K562 (cell line): ENCODE results near the gene POLD4. TPM values are rescaled to one million over a fixed set of nuclear protein-coding genes. Genes with fewer than 3 reads are reported as not detected.

Experiments used
- ATAC-seq: fragments of 200-7000 bp; cut with Tn5 transposase; 3 replicates; pipeline ENCODE4 v1.9.1; 2020; ENCODE audit warnings: moderate library complexity
- BruUV-seq: library from RNA; stranded (reverse); fragments of 400-500 nt; replicated peaks from 2 replicates; lab custom pipeline; 2021; lab: Mats Ljungman, UMichigan
- CTCF ChIA-PET: fragments of 300-600 bp; formaldehyde crosslinking; extraction: SDS; loops from one replicate; lab custom pipeline; 2021; ENCODE audit warnings: low intra/inter-chr PET ratio; lab: Yijun Ruan, JAX
- POLR2A ChIA-PET: fragments of 300-600, 350-650 bp; sonication (Branson Sonifier 250); formaldehyde crosslinking; extraction: SDS; loops from one replicate; lab custom pipeline; 2021; ENCODE audit warnings: antibody characterized with exemption, inconsistent platforms; lab: Yijun Ruan, JAX
- DNase-seq, 4 experiments: peaks; one replicate each; pipeline versions ENCODE4 v3.0.0 to v3.0.0-alpha.2; 2011 to 2018; ENCODE audit warnings: low spot score in 3 of 4, mixed read lengths in 3 of 4; ENCODE audit errors: extremely low read depth in 1 of 4
- FAIRE-seq: peaks from 2 replicates; lab custom pipeline; 2011; peaks lifted over from hg19 to GRCh38; lab: Jason Lieb, UNC
- H2AFZ ChIP-seq: 2 replicates; pipeline ENCODE4 v1.6.0; 2011; ENCODE audit warnings: low read depth, low read length, control low read depth, inconsistent platforms
- H3K27ac ChIP-seq: fragments of 200-600 bp; 3 replicates; pipeline ENCODE4 v1.8.0; 2011; ENCODE audit warnings: low read depth, mild to moderate bottlenecking, control low read depth, inconsistent platforms, low read length, moderate library complexity, mixed read lengths; ENCODE audit errors: extremely low read depth
- H3K27me3 ChIP-seq, 2 experiments: fragments of 300-600 bp in 1 of 2; 2 replicates in 1 of 2; 3 replicates in 1 of 2; pipeline versions ENCODE4 v1.6.0 to v1.8.0; 2011; ENCODE audit warnings: inconsistent platforms in 2 of 2, low read length in 2 of 2, mild to moderate bottlenecking in 1 of 2, mixed read lengths in 1 of 2, moderate library complexity in 1 of 2; ENCODE audit not compliant: control insufficient read depth in 2 of 2, insufficient read depth in 2 of 2
- H3K36me3 ChIP-seq: fragments of 300-600 bp; 3 replicates; pipeline ENCODE4 v1.8.0; 2011; ENCODE audit warnings: mild to moderate bottlenecking, low read length, inconsistent platforms; ENCODE audit not compliant: control insufficient read depth, insufficient read depth
- H3K4me1 ChIP-seq, 2 experiments: fragments of 200-600 bp in 1 of 2; replicated peaks in 1 of 2; 2 replicates in 1 of 2; 3 replicates in 1 of 2; pipeline versions ENCODE4 v1.5.1 to v1.8.0; 2011; ENCODE audit warnings: inconsistent platforms in 2 of 2, low read length in 2 of 2, mild to moderate bottlenecking in 1 of 2, mixed read lengths in 1 of 2, moderate library complexity in 1 of 2; ENCODE audit not compliant: control insufficient read depth in 2 of 2, insufficient read depth in 2 of 2
- H3K4me2 ChIP-seq: 2 replicates; pipeline ENCODE4 v1.6.1; 2011; ENCODE audit warnings: low read length, control low read depth, inconsistent platforms, mixed read lengths; ENCODE audit not compliant: insufficient read depth
- H3K4me3 ChIP-seq: fragments of 200-600 bp; sonication (generic), shearing (Covaris generic); 2 replicates; pipeline ENCODE4 v1.5.1; 2016; ENCODE audit warnings: control low read depth, inconsistent platforms
- H3K79me2 ChIP-seq: fragments of 200-600 bp; 3 replicates; pipeline ENCODE4 v1.8.0; 2011; ENCODE audit warnings: low read length, inconsistent platforms; ENCODE audit not compliant: control insufficient read depth, insufficient read depth
- H3K9ac ChIP-seq, 2 experiments: 2 replicates each; pipeline versions ENCODE4 v1.6.0 to v1.6.1; 2011; ENCODE audit warnings: low read depth in 2 of 2, low read length in 2 of 2, control low read depth in 1 of 2, inconsistent platforms in 1 of 2, mild to moderate bottlenecking in 1 of 2, mixed read lengths in 1 of 2; ENCODE audit not compliant: insufficient read depth in 1 of 2
- H3K9me1 ChIP-seq: one replicate; pipeline ENCODE4 v1.6.0; 2011; ENCODE audit warnings: inconsistent platforms, mild to moderate bottlenecking, low read length, moderate library complexity; ENCODE audit not compliant: control insufficient read depth, insufficient read depth
- H3K9me3 ChIP-seq: replicated peaks from 2 replicates; pipeline ENCODE4 v1.5.1; 2011; ENCODE audit warnings: low read depth, low read length, inconsistent platforms; ENCODE audit not compliant: control insufficient read depth, insufficient read depth
- H4K20me1 ChIP-seq: replicated peaks from 2 replicates; pipeline ENCODE4 v1.6.1; 2011; ENCODE audit warnings: low read length, inconsistent platforms, mixed read lengths; ENCODE audit not compliant: control insufficient read depth, insufficient read depth
- ATF7 ChIP-seq: fragments of 450-650 bp; IDR thresholded peaks from 2 replicates; pipeline ENCODE4 v1.7.1; 2014; ENCODE audit warnings: mild to moderate bottlenecking, moderate library complexity
- CGGBP1 ChIP-seq: fragments of 250-450 bp; sonication (Bioruptor Pico); IDR thresholded peaks from 2 replicates; pipeline ENCODE4 v1.9.0; 2021; ENCODE audit warnings: mild to moderate bottlenecking
- CHCHD3 ChIP-seq: fragments of 250-450 bp; sonication (Bioruptor Pico); IDR thresholded peaks from 2 replicates; pipeline ENCODE4 v2.1.2; 2022; ENCODE audit warnings: mild to moderate bottlenecking
- CXXC5 ChIP-seq: fragments of 250-450 bp; sonication (Bioruptor Pico); IDR thresholded peaks from 2 replicates; pipeline ENCODE4 v1.8.0; 2022; ENCODE audit warnings: inconsistent platforms, mild to moderate bottlenecking, moderate library complexity
- ELK3 ChIP-seq: fragments of 450-650 bp; formaldehyde crosslinking; IDR thresholded peaks from 2 replicates; pipeline ENCODE4 v1.4.0; 2020; ENCODE audit warnings: mild to moderate bottlenecking
- PBX2 ChIP-seq, 2 experiments: IDR thresholded peaks in 1 of 2; conservative IDR thresholded peaks in 1 of 2; 2 replicates each; pipeline ENCODE4 v1.6.1; 2016; ENCODE audit warnings: low read depth in 2 of 2, mild to moderate bottlenecking in 1 of 2, missing compliant biosample characterization in 1 of 2, missing genetic modification characterization in 1 of 2, moderate library complexity in 1 of 2
- PHF20 ChIP-seq: fragments of 450-650 bp; IDR thresholded peaks from 2 replicates; pipeline ENCODE4 v1.6.1; 2018; ENCODE audit not compliant: partially characterized antibody
- PPARD ChIP-seq: fragments of 250-450 bp; sonication (Bioruptor Pico); IDR thresholded peaks from 2 replicates; pipeline ENCODE4 v1.8.0; 2022; ENCODE audit warnings: inconsistent platforms, mild to moderate bottlenecking, moderate library complexity
- RBM39 ChIP-seq: fragments of 200-400 bp; formaldehyde crosslinking; optimal IDR thresholded peaks from 2 replicates; pipeline ENCODE3; 2018; ENCODE audit warnings: low read depth, low read length
- RHOXF2B ChIP-seq: fragments of 250-450 bp; sonication (Bioruptor Pico); conservative IDR thresholded peaks from 2 replicates; pipeline ENCODE4 v1.5.1; 2021
- SMAD1 ChIP-seq: fragments of 150-350 bp; IDR thresholded peaks from 2 replicates; pipeline ENCODE4 v1.6.1; 2014; ENCODE audit warnings: low read length, low read depth; ENCODE audit not compliant: partially characterized antibody
- SP2 ChIP-seq: IDR thresholded peaks from 2 replicates; pipeline ENCODE4 v1.6.1; 2011; ENCODE audit warnings: mild to moderate bottlenecking, low read depth, low read length, moderate library complexity; ENCODE audit not compliant: poor library complexity, severe bottlenecking; ENCODE audit errors: extremely low read depth
- SREBF1 ChIP-seq: fragments of 150-350 bp; IDR thresholded peaks from 2 replicates; pipeline ENCODE4 v1.6.1; 2014; ENCODE audit warnings: antibody characterized with exemption, low read depth, low read length, borderline replicate concordance
- ZBTB33 ChIP-seq: sonication (generic); formaldehyde crosslinking; IDR thresholded peaks from 2 replicates; pipeline ENCODE4 v1.8.1; 2023; ENCODE audit warnings: mild to moderate bottlenecking, missing genetic modification reagents
- ZFX ChIP-seq: sonication (generic); formaldehyde crosslinking; IDR thresholded peaks from 2 replicates; pipeline ENCODE4 v1.8.0; 2022; ENCODE audit warnings: mild to moderate bottlenecking, missing genetic modification reagents, moderate library complexity
- ZNF143 ChIP-seq: sonication (generic); formaldehyde crosslinking; IDR thresholded peaks from 2 replicates; pipeline ENCODE4 v1.9.0; 2022; ENCODE audit warnings: mild to moderate bottlenecking, missing genetic modification reagents
- WGBS: fragments of 100-300 bp; shearing (Covaris generic); methylation state at CpG from one replicate; pipeline ENCODE4 v1.1.6; 2016; ENCODE audit warnings: low coverage, mixed read lengths; ENCODE audit not compliant: insufficient coverage; ENCODE audit errors: missing lambda C conversion rate; 5-methylcytosine and 5-hydroxymethylcytosine counted together
- in situ Hi-C: fragments of 300-500 bp; cut with MboI; formaldehyde crosslinking; loops from 4 replicates; pipeline ENCODE4 v1.15.0; 2018; ENCODE audit warnings: inconsistent platforms, mixed read lengths
- intact Hi-C: fragments of 100-400 bp; cut with micrococcal nuclease; formaldehyde crosslinking; loops from 2 replicates; pipeline ENCODE4 v1.14.2; 2022
- polyA plus RNA-seq, 8 experiments: library from polyadenylated mRNA; depleted of rRNA in 4 of 8; stranded (reverse) in 5 of 8; unstranded in 3 of 8; fragments of >200 nt; fragmentation: Nextera tagmentation in 2 of 8; fragmentation: Illumina TruSeq in 1 of 8; extraction: Ambion mirVana in 2 of 8; extraction: Trizol in 1 of 8; gene quantifications; 2 replicates each; pipeline versions ENCODE4 v1.2.1 to v1.2.3, GENCODE V29; 2011 to 2014; ENCODE audit warnings: inconsistent platforms in 1 of 8, missing spikeins in 1 of 8
- total RNA-seq, 7 experiments: library from RNA; depleted of rRNA in 6 of 7; stranded (reverse); fragments of >200 nt in 6 of 7; fragmentation: Illumina TruSeq in 2 of 7; extraction: Trizol in 2 of 7; gene quantifications; 2 replicates each; pipeline versions ENCODE4 v1.2.1 to v1.2.3, GENCODE V29; 2011 to 2021; ENCODE audit warnings: low replicate concordance in 1 of 7

POLD4 gene
- total and polyA plus RNA-seq, 9 of the 15 experiments (the other 6 are each of a cell fraction or from before 2014, with no cell fraction given) = 5.8 to 64.5 (median 18.3) TPM

- BruUV-seq = no TSS peak
- POLR2A ChIA-PET = interaction anchor here (0.6 to 1.7 kb wide), 4 partner anchors 30 to 89 kb away, joined by 3 to 5 read pairs (median 3); partner anchors contain the start of gene PPP1CA
- FAIRE-seq (no peak), DNase-seq (no peak), ATAC-seq (no peak)
- H3K36me3 ChIP-seq = peaks cover 4% of the 10 kb centered on the region; the same call in 1 of the 3 replicates
- H3K79me2 ChIP-seq = peaks cover 8% of the 10 kb centered on the region
- CTCF ChIA-PET = no interaction called here
- H3K9ac ChIP-seq = no peak overlapping the region
- no peaks in the 10 kb centered on the region for H3K27me3 ChIP-seq
- no peaks in the 10 kb centered on the region for H3K9me3 ChIP-seq
- no peak overlapping the region for H2AFZ ChIP-seq
- intact Hi-C loops (loop anchor here (5.0 kb wide), 1 partner anchor 232 kb away; the partner anchor contains the start of gene GSTP1), in situ Hi-C loops (no loop called here)
- 51% methylated on average over 4 of the region's 4 CpGs for WGBS
- H3K9me1 ChIP-seq = no peaks in the 10 kb centered on the region
- H3K4me3 ChIP-seq = no peak overlapping the region
- H3K4me1 ChIP-seq = peaks cover 47 to 51% of the 10 kb centered on the region in 2 experiments
- H3K4me2 ChIP-seq = no peak overlapping the region
- H4K20me1 ChIP-seq = no peaks in the 10 kb centered on the region; the same call in 1 of the 2 replicates
- no peak overlapping the region for H3K27ac ChIP-seq
- no peak for TF ChIP-seq SP2
- no peak for TF ChIP-seq CXXC5
- no peak for TF ChIP-seq ELK3 (CRISPR knock-in tag)
- no peak for TF ChIP-seq RBM39
- no peak for TF ChIP-seq RHOXF2B (CRISPR knock-in tag)
- TF ChIP-seq ATF7 = no peak
- TF ChIP-seq CHCHD3 (CRISPR knock-in tag) = no peak
- no peak for TF ChIP-seq ZFX
- no peak for TF ChIP-seq ZBTB33 (CRISPR knock-in tag)
- TF ChIP-seq SREBF1 = no peak
- TF ChIP-seq ZNF143 (CRISPR knock-in tag) = no peak
- no peak for TF ChIP-seq PPARD (CRISPR knock-in tag)
- TF ChIP-seq PHF20 = no peak
- TF ChIP-seq CGGBP1 (CRISPR knock-in tag) = no peak
- TF ChIP-seq SMAD1 = no peak
- TF ChIP-seq PBX2 (CRISPR knock-in tag; IDR thresholded peaks at IDR 0.05; ENCODE audit: low read depth) = no peak
- TF ChIP-seq PBX2 (tag; conservative IDR thresholded peaks at IDR 0.05; ENCODE audit: low read depth) = no peak
These were observed 3.3 kb downstream of the POLD4 start for GRCh38 chr11:67349928-67350465.
